ENCODE results near the gene LGALS7. TPM values are rescaled to one million over a fixed set of nuclear protein-coding genes. Genes with fewer than 3 reads are reported as not detected.
"Not testable (repeated sequence)": the region's sequence is repeated elsewhere in the genome, so short reads cannot be mapped to it uniquely, and the experiment has no call there.

LGALS7 gene
- total RNA-seq, 1 donor, result not detected

DNA sequence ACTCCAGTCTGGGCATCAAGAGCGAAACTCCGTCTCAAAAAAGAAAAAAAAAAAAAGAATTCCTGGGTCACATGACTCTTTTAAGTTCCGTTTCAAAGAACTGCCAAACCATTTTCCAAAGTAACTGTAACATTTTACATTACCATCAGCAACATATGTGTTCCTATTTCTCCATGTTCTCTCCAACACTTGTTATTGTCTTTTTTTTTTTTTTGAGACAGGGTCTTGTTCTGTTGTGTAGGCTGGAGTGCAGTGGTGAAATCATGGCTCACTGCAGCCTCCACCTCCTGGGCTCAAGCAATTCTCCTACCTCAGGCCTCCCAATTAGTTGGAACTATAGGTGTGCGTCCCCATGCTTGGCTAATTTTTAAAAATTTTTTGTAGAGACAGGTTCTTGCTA is 22.2 kb upstream of the LGALS7 start:
- TF ChIP-seq CTCF (IDR thresholded peaks at IDR 0.05; ENCODE audit: extremely low read depth, low read depth, low read length), result no peak
- H2AFZ ChIP-seq (ENCODE audit: low read length), result no peak overlapping the region
- no peak overlapping the region for H3K4me3 ChIP-seq (ENCODE audit: insufficient read depth, low read length)

DNA sequence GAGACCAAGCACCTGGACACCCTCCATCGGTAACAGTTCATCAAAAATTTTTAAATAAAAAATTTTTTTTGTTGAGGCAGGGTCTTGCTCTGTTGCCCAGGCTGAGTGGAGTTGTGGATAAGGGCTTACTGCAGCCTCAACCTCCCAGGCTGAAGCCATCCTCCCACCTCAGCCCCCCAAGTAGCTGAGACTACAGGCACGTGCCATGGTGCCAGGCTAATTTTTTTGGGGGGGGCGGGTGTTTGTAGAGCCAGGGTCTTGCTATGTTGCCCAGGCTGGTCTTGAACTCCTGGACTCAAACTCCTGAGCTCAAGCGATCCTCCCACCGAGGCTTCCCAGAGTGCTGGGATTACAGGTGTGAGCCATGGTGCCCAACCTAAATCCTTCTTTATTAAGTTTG is 20.4 kb upstream of the LGALS7 start:
- H3K9me3 ChIP-seq (ENCODE audit: low read depth, low read length), result no peaks in the 10 kb centered on the region
- no peak for TF ChIP-seq CTCF (IDR thresholded peaks at IDR 0.05; ENCODE audit: extremely low read depth, low read depth, low read length)
- no peaks in the 10 kb centered on the region for H4K20me1 ChIP-seq (ENCODE audit: insufficient read depth, low read length)
- DNase-seq (ENCODE audit: insufficient read length, low spot score, missing footprints), result no peak
- H3K4me1 ChIP-seq (ENCODE audit: insufficient read depth, low read length), result no peaks in the 10 kb centered on the region
- no peak overlapping the region for H3K4me3 ChIP-seq (ENCODE audit: insufficient read depth, low read length)
- H2AFZ ChIP-seq (ENCODE audit: low read length), result no peak overlapping the region
- H3K79me2 ChIP-seq (ENCODE audit: insufficient read depth, low read length), result no peaks in the 10 kb centered on the region
- H3K36me3 ChIP-seq (ENCODE audit: insufficient read depth, low read length), result no peaks in the 10 kb centered on the region
- no peaks in the 10 kb centered on the region for H3K27me3 ChIP-seq (ENCODE audit: insufficient read depth, low read length)
- H3K27ac ChIP-seq (ENCODE audit: low read depth, low read length), result no peak overlapping the region
- H3K4me2 ChIP-seq (ENCODE audit: insufficient read depth, low read length), result no peak overlapping the region

More for the DNA sequence above, 22.2 kb upstream of the LGALS7 start:
- DNase-seq (ENCODE audit: insufficient read length, low spot score, missing footprints), result no peak
- H3K9me3 ChIP-seq (ENCODE audit: low read depth, low read length), result no peaks in the 10 kb centered on the region
- no peak overlapping the region for H3K27ac ChIP-seq (ENCODE audit: low read depth, low read length)
- H3K36me3 ChIP-seq (ENCODE audit: insufficient read depth, low read length), result no peaks in the 10 kb centered on the region
- H3K4me1 ChIP-seq (ENCODE audit: insufficient read depth, low read length), result no peaks in the 10 kb centered on the region
- no peak overlapping the region for H3K4me2 ChIP-seq (ENCODE audit: insufficient read depth, low read length)
- H3K79me2 ChIP-seq (ENCODE audit: insufficient read depth, low read length), result no peaks in the 10 kb centered on the region
- H3K27me3 ChIP-seq (ENCODE audit: insufficient read depth, low read length), result no peaks in the 10 kb centered on the region
- H4K20me1 ChIP-seq (ENCODE audit: insufficient read depth, low read length), result no peaks in the 10 kb centered on the region

GRCh38 chr19:38793177-38793576 is 19.9 kb upstream of the LGALS7 start:
- H3K9me3 ChIP-seq (ENCODE audit: low read depth, low read length), result no peaks in the 10 kb centered on the region
- TF ChIP-seq CTCF (IDR thresholded peaks at IDR 0.05; ENCODE audit: extremely low read depth, low read depth, low read length), result no peak
- no peaks in the 10 kb centered on the region for H4K20me1 ChIP-seq (ENCODE audit: insufficient read depth, low read length)
- no peak overlapping the region for H3K27ac ChIP-seq (ENCODE audit: low read depth, low read length)
- no peaks in the 10 kb centered on the region for H3K36me3 ChIP-seq (ENCODE audit: insufficient read depth, low read length)
- H2AFZ ChIP-seq (ENCODE audit: low read length), result no peak overlapping the region
- H3K4me2 ChIP-seq (ENCODE audit: insufficient read depth, low read length), result no peak overlapping the region
- H3K4me1 ChIP-seq (ENCODE audit: insufficient read depth, low read length), result no peaks in the 10 kb centered on the region
- no peak overlapping the region for H3K4me3 ChIP-seq (ENCODE audit: insufficient read depth, low read length)
- peak; percentile 36 for DNase-seq (ENCODE audit: insufficient read length, low spot score, missing footprints)
- H3K27me3 ChIP-seq (ENCODE audit: insufficient read depth, low read length), result no peaks in the 10 kb centered on the region
- no peaks in the 10 kb centered on the region for H3K79me2 ChIP-seq (ENCODE audit: insufficient read depth, low read length)

DNA sequence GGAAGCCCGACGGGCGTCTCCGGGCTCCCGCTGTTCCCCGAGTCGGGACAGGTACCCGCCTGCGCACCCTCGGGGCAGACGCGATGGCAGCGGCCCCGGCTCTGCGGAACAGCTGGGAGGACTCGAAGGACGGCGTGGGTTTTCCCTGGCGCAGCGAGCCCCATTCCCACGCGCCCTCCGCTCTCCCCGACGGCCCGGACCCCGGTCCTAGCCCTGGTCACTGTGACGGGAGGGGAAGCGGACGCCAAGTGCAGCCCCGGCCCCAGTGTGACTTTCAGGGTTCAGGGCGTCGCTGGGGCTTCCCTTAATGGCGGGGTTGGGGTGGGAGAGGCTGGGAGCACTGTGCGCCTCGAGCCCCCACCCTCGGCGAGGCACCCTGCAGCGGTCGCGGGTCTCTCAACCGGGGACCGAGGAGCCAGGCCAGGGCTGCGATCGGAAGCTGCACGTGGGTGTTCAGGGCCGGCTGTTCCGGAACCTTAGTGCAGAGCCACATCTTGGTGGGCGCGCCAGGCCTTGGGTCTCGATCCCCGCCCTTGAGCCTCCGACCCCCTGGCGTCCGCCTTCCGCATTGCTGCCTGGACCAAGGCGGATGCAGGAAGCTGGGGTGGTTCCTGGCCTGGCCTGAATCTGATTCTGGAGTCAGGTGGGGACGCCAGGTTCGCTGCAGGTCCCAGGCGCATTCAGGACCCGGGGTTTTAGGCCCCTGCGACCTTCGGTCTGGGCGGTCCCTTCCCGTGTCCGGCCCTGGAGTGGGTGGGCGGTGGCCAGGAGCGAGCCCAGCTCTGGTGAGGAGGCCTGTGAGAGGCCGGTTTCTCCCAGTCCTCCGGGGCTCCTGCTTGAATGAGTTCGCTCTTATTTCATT is 19.2 kb upstream of the LGALS7 start:
- H3K27ac ChIP-seq (ENCODE audit: low read depth, low read length), result no peak overlapping the region
- no peak overlapping the region for H3K4me3 ChIP-seq (ENCODE audit: insufficient read depth, low read length)
- H3K27me3 ChIP-seq (ENCODE audit: insufficient read depth, low read length), result no peaks in the 10 kb centered on the region
- no peaks in the 10 kb centered on the region for H4K20me1 ChIP-seq (ENCODE audit: insufficient read depth, low read length)
- peak; percentile 79 for DNase-seq (ENCODE audit: insufficient read length, low spot score, missing footprints)
- no peak for TF ChIP-seq CTCF (IDR thresholded peaks at IDR 0.05; ENCODE audit: extremely low read depth, low read depth, low read length)
- no peaks in the 10 kb centered on the region for H3K79me2 ChIP-seq (ENCODE audit: insufficient read depth, low read length)
- H2AFZ ChIP-seq (ENCODE audit: low read length), result peak overlapping the region; percentile 56
- H3K4me2 ChIP-seq (ENCODE audit: insufficient read depth, low read length), result no peak overlapping the region
- H3K4me1 ChIP-seq (ENCODE audit: insufficient read depth, low read length), result no peaks in the 10 kb centered on the region
- H3K9me3 ChIP-seq (ENCODE audit: low read depth, low read length), result no peaks in the 10 kb centered on the region
- H3K36me3 ChIP-seq (ENCODE audit: insufficient read depth, low read length), result no peaks in the 10 kb centered on the region

DNA sequence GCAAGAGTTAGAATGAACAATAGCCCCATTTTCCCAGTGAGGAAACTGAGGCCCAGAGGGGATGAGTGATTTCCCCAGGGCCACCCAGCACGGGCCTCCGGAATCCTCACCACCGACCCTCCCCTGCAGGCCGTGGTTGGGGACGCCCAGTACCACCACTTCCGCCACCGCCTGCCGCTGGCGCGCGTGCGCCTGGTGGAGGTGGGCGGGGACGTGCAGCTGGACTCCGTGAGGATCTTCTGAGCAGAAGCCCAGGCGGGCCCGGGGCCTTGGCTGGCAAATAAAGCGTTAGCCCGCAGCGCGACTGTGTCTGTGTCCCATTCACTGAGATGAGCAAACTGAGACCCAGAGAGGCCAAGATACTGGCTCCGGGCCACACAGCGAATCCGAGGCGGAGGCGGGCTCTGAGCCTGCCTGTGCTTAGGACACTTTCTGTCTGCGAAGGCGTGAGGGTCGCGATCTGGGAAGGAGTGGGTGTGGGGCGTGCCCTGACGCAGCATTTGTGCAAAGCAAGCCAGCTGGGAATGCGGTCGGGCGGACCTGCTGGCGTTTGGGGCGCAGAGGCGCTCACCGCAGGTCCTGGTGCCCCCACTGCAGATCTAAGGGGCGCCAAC is 18.2 kb upstream of the LGALS7 start:
- H3K4me3 ChIP-seq (ENCODE audit: insufficient read depth, low read length), result peak overlapping the region; percentile 47
- not testable (repeated sequence) for DNase-seq (ENCODE audit: insufficient read length, low spot score, missing footprints); H3K27me3 ChIP-seq (ENCODE audit: insufficient read depth, low read length); H3K79me2 ChIP-seq (ENCODE audit: insufficient read depth, low read length); H3K4me2 ChIP-seq (ENCODE audit: insufficient read depth, low read length); H3K27ac ChIP-seq (ENCODE audit: low read depth, low read length); H3K4me1 ChIP-seq (ENCODE audit: insufficient read depth, low read length); H3K9me3 ChIP-seq (ENCODE audit: low read depth, low read length); H3K36me3 ChIP-seq (ENCODE audit: insufficient read depth, low read length); H4K20me1 ChIP-seq (ENCODE audit: insufficient read depth, low read length)
- peak overlapping the region; percentile 65 for H2AFZ ChIP-seq (ENCODE audit: low read length)
